Prostate gland (tissue), 2 donors: ENCODE results near the gene RETSAT.

Experiments
- POLR2A ChIP-seq: fragments of 450-650 bp; IDR thresholded peaks from one replicate; pipeline ENCODE4 v1.6.1; 2016; ENCODE audit warnings: antibody characterized with exemption, mild to moderate bottlenecking
- POLR2AphosphoS5 ChIP-seq: sonication (generic); formaldehyde crosslinking; IDR thresholded peaks from one replicate; pipeline ENCODE4 v1.6.1; 2017; ENCODE audit warnings: antibody characterized with exemption
- TF ChIP-seq, protein P1 (sequence below), 4 experiments: fragments of 200-600 bp in 2 of 4; fragments of 450-650 bp in 2 of 4; sonication (generic) in 2 of 4; IDR thresholded peaks; 1 replicate in 3 of 4; 2 replicates in 1 of 4; pipeline ENCODE4 v1.5.1; 2016 to 2019; ENCODE audit warnings: antibody characterized with exemption in 4 of 4, mild to moderate bottlenecking in 2 of 4, moderate library complexity in 2 of 4

DNA sequence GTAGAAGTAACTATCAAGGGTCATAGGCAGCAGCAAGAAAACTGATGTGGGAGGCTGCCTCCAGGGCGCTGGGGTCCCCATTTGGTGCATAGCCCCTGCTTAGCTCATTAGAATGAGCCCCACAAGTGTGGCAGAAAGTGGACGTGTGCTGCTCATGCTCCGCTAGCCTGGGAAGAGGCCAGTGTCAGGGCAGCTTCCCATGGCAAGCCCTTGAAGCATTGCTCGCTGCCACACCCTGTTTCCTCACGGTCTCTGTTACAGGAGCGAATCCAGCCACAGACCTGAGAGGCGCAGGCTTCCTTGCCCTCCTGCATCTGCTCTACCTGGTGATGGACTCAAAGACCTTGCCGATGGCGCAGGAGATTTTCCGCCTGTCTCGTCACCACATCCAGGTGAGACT is 22.8 kb upstream of the RETSAT start:
- TF ChIP-seq POLR2AphosphoS5 (no peak), POLR2A (no peak)
- TF ChIP-seq, protein P1, sequence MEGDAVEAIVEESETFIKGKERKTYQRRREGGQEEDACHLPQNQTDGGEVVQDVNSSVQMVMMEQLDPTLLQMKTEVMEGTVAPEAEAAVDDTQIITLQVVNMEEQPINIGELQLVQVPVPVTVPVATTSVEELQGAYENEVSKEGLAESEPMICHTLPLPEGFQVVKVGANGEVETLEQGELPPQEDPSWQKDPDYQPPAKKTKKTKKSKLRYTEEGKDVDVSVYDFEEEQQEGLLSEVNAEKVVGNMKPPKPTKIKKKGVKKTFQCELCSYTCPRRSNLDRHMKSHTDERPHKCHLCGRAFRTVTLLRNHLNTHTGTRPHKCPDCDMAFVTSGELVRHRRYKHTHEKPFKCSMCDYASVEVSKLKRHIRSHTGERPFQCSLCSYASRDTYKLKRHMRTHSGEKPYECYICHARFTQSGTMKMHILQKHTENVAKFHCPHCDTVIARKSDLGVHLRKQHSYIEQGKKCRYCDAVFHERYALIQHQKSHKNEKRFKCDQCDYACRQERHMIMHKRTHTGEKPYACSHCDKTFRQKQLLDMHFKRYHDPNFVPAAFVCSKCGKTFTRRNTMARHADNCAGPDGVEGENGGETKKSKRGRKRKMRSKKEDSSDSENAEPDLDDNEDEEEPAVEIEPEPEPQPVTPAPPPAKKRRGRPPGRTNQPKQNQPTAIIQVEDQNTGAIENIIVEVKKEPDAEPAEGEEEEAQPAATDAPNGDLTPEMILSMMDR (IDR thresholded peaks at IDR 0.05) = no peak
